Trophoblast cell (in vitro differentiated cells and primary cell): ENCODE results near the gene SMG6.

ENCODE experiments used
- DNase-seq, 2 donors: peaks; one replicate each; pipeline ENCODE4 v3.0.0-alpha.2; 2016
- H2AFZ ChIP-seq: 2 replicates; pipeline ENCODE4 v1.6.1; 2013; ENCODE audit warnings: low read length, moderate library complexity, mild to moderate bottlenecking; ENCODE audit not compliant: insufficient read depth, poor library complexity
- H2AK5ac ChIP-seq: 2 replicates; pipeline ENCODE4 v1.6.1; 2013; ENCODE audit warnings: mild to moderate bottlenecking, low read length
- H2BK120ac ChIP-seq: 2 replicates; pipeline ENCODE4 v1.6.1; 2013; ENCODE audit warnings: low read length, mild to moderate bottlenecking, moderate library complexity; ENCODE audit not compliant: insufficient read depth, poor library complexity
- H2BK12ac ChIP-seq: 2 replicates; pipeline ENCODE4 v1.6.1; 2013; ENCODE audit warnings: mild to moderate bottlenecking, low read length, moderate library complexity
- H2BK5ac ChIP-seq: 2 replicates; pipeline ENCODE4 v1.6.1; 2013; ENCODE audit warnings: low read length, low read depth, moderate library complexity, mild to moderate bottlenecking; ENCODE audit not compliant: poor library complexity
- H3K14ac ChIP-seq: 2 replicates; pipeline ENCODE4 v1.6.1; 2013; ENCODE audit warnings: mild to moderate bottlenecking, low read length
- H3K18ac ChIP-seq: 2 replicates; pipeline ENCODE4 v1.6.1; 2013; ENCODE audit warnings: mild to moderate bottlenecking, low read length
- H3K23ac ChIP-seq: 2 replicates; pipeline ENCODE4 v1.6.1; 2013; ENCODE audit warnings: low read length
- H3K27ac ChIP-seq: 2 replicates; pipeline ENCODE4 v1.5.1; 2013; ENCODE audit warnings: low read depth, mild to moderate bottlenecking, inconsistent platforms, low read length, moderate library complexity
- H3K27me3 ChIP-seq: 2 replicates; pipeline ENCODE4 v1.6.1; 2013; ENCODE audit warnings: inconsistent platforms, mild to moderate bottlenecking, low read length, moderate library complexity; ENCODE audit not compliant: insufficient read depth
- H3K36me3 ChIP-seq, 2 experiments: 1 replicate in 1 of 2; 2 replicates in 1 of 2; pipeline ENCODE4 v1.6.1; 2013; ENCODE audit warnings: low read length in 2 of 2, mild to moderate bottlenecking in 2 of 2, moderate library complexity in 1 of 2; ENCODE audit not compliant: insufficient read depth in 2 of 2, control insufficient read depth in 1 of 2
- H3K4ac ChIP-seq: 2 replicates; pipeline ENCODE4 v1.6.1; 2013; ENCODE audit warnings: low read depth, mild to moderate bottlenecking, low read length, moderate library complexity
- H3K4me1 ChIP-seq, 2 experiments: 1 replicate in 1 of 2; 2 replicates in 1 of 2; pipeline ENCODE4 v1.6.1; 2013; ENCODE audit warnings: low read length in 2 of 2, mild to moderate bottlenecking in 2 of 2, moderate library complexity in 1 of 2; ENCODE audit not compliant: insufficient read depth in 2 of 2, control insufficient read depth in 1 of 2
- H3K4me2 ChIP-seq: 2 replicates; pipeline ENCODE4 v1.6.1; 2013; ENCODE audit warnings: inconsistent platforms, mild to moderate bottlenecking, low read length, moderate library complexity
- H3K4me3 ChIP-seq: 2 replicates; pipeline ENCODE4 v1.5.1; 2013; ENCODE audit warnings: mild to moderate bottlenecking, low read depth, low read length, inconsistent platforms
- H3K79me1 ChIP-seq: one replicate; pipeline ENCODE4 v1.6.1; 2013; ENCODE audit warnings: low read length
- H3K79me2 ChIP-seq: 2 replicates; pipeline ENCODE4 v1.6.1; 2013; ENCODE audit warnings: low read length, mild to moderate bottlenecking; ENCODE audit not compliant: control insufficient read depth, insufficient read depth, poor library complexity
- H3K9ac ChIP-seq: 2 replicates; pipeline ENCODE4 v1.6.1; 2013; ENCODE audit warnings: mild to moderate bottlenecking, low read length
- H3K9me3 ChIP-seq: 2 replicates; pipeline ENCODE4 v1.6.1; 2013; ENCODE audit warnings: low read depth, mild to moderate bottlenecking, control low read depth, inconsistent platforms, low read length; ENCODE audit not compliant: insufficient read depth
- H4K12ac ChIP-seq: 2 replicates; pipeline ENCODE4 v1.6.1; 2013; ENCODE audit warnings: low read depth, mild to moderate bottlenecking, low read length, moderate library complexity
- H4K8ac ChIP-seq: 2 replicates; pipeline ENCODE4 v1.6.1; 2013; ENCODE audit warnings: low read depth, mild to moderate bottlenecking, low read length, moderate library complexity
- H4K91ac ChIP-seq: one replicate; pipeline ENCODE4 v1.6.1; 2013; ENCODE audit warnings: low read depth, mild to moderate bottlenecking, low read length, moderate library complexity
- WGBS: extraction: QIAGEN DNeasy Blood & Tissue Kit; methylation state at CpG from one replicate; pipeline ENCODE4 v1.1.7; 2013; ENCODE audit warnings: missing lambda C conversion rate; ENCODE audit not compliant: insufficient read length, insufficient coverage; ENCODE audit errors: extremely low coverage; 5-methylcytosine and 5-hydroxymethylcytosine counted together

SMG6 gene

GRCh38 chr17:2140683-2141082, 162.9 kb downstream of the SMG6 start:
- Histone ChIP-seq H3K9me3 (no peaks in the 10 kb centered on the region), H3K79me2 (no peaks in the 10 kb centered on the region), H2BK12ac (no peak overlapping the region), H3K4ac (no peak overlapping the region), H2AK5ac (no peak overlapping the region), H3K27me3 (no peaks in the 10 kb centered on the region), H2BK120ac (no peak overlapping the region), H2AFZ (no peak overlapping the region), H2BK5ac (no peak overlapping the region), H3K9ac (no peak overlapping the region), H3K4me3 (no peak overlapping the region), H3K27ac (no peak overlapping the region), H3K79me1 (no peaks in the 10 kb centered on the region), H3K36me3 (no peaks in the 10 kb centered on the region), H3K14ac (no peak overlapping the region), H4K12ac (no peak overlapping the region), H3K4me2 (no peak overlapping the region), H3K23ac (no peak overlapping the region), H4K8ac (no peak overlapping the region), H3K4me1 (peaks cover 12 to 18% of the 10 kb centered on the region in 2 experiments), H3K18ac (no peak overlapping the region), H4K91ac (no peak overlapping the region)
- peak in 1 of 2 donors; percentile 10 for DNase-seq

GRCh38 chr17:2138761-2139160, 164.8 kb downstream of the SMG6 start:
- Histone ChIP-seq H4K8ac (no peak overlapping the region), H3K9me3 (no peaks in the 10 kb centered on the region), H4K91ac (no peak overlapping the region), H2AFZ (no peak overlapping the region), H3K9ac (no peak overlapping the region), H2AK5ac (no peak overlapping the region), H3K4me2 (no peak overlapping the region), H3K4me3 (no peak overlapping the region), H3K4ac (no peak overlapping the region), H4K12ac (no peak overlapping the region), H2BK120ac (no peak overlapping the region), H2BK12ac (no peak overlapping the region), H3K14ac (no peak overlapping the region), H3K79me1 (no peaks in the 10 kb centered on the region), H3K23ac (no peak overlapping the region), H2BK5ac (no peak overlapping the region), H3K27me3 (no peaks in the 10 kb centered on the region), H3K4me1 (peaks cover 12 to 18% of the 10 kb centered on the region in 2 experiments), H3K36me3 (no peaks in the 10 kb centered on the region), H3K18ac (no peak overlapping the region), H3K79me2 (no peaks in the 10 kb centered on the region), H3K27ac (no peak overlapping the region)
- WGBS: no CpG with 5 or more reads among the region's 2 CpGs
- peak; percentile 36 to 72 for DNase-seq

DNA sequence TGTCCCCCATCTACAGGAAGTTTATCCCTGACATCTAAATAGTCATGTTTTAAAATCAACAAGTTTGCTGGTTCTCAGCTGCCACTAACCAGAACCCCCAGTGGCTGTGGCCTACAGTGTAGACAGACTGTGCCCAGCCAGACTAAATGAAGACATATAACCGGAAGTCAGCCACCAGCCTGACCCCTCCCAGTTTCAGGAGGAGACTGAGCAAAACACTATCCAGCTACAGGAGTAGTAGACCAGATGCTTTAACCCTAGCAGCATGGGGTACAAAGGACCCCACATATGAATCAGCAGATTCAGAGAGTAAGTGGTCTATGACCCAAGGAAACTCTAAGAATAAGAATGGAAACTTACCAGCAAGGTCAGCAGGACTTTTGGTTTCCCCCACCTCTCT, 165.3 kb downstream of the SMG6 start:
- peaks cover 12 to 18% of the 10 kb centered on the region in 2 experiments for H3K4me1 ChIP-seq
- no peak overlapping the region for H3K27ac ChIP-seq
- no peak overlapping the region for H2BK120ac ChIP-seq
- H4K12ac ChIP-seq: no peak overlapping the region
- H3K14ac ChIP-seq: no peak overlapping the region
- no peak overlapping the region for H3K4ac ChIP-seq
- H3K9ac ChIP-seq: no peak overlapping the region
- no peak overlapping the region for H2BK5ac ChIP-seq
- H2AK5ac ChIP-seq: no peak overlapping the region
- H3K23ac ChIP-seq: no peak overlapping the region
- no peak overlapping the region for H2BK12ac ChIP-seq
- H3K4me2 ChIP-seq: no peak overlapping the region
- H3K79me2 ChIP-seq: no peaks in the 10 kb centered on the region
- H4K91ac ChIP-seq: no peak overlapping the region
- H3K27me3 ChIP-seq: no peaks in the 10 kb centered on the region
- no peaks in the 10 kb centered on the region for H3K9me3 ChIP-seq
- no peak overlapping the region for H4K8ac ChIP-seq
- no peak overlapping the region for H3K18ac ChIP-seq
- no peak overlapping the region for H3K4me3 ChIP-seq
- no peaks in the 10 kb centered on the region for H3K36me3 ChIP-seq
- no peaks in the 10 kb centered on the region for H3K79me1 ChIP-seq
- WGBS: no CpG with 5 or more reads among the region's 1 CpG
- peak in 1 of 2 donors; percentile 38 for DNase-seq
- no peak overlapping the region for H2AFZ ChIP-seq

- Histone ChIP-seq H3K4me2 (peak overlapping the region; percentile 22), H3K79me2 (no peaks in the 10 kb centered on the region), H2BK12ac (no peak overlapping the region), H3K27me3 (no peaks in the 10 kb centered on the region), H4K8ac (no peak overlapping the region), H2BK120ac (no peak overlapping the region), H3K36me3 (no peaks in the 10 kb centered on the region), H3K14ac (no peak overlapping the region), H3K9me3 (no peaks in the 10 kb centered on the region), H4K91ac (no peak overlapping the region), H3K79me1 (no peaks in the 10 kb centered on the region), H3K23ac (no peak overlapping the region), H4K12ac (no peak overlapping the region), H2AFZ (no peak overlapping the region), H2AK5ac (no peak overlapping the region), H3K4me3 (no peak overlapping the region), H3K4me1 (peaks cover 12 to 18% of the 10 kb centered on the region in 2 experiments), H3K9ac (no peak overlapping the region), H3K4ac (no peak overlapping the region), H3K27ac (no peak overlapping the region), H3K18ac (no peak overlapping the region), H2BK5ac (no peak overlapping the region)
- no CpG with 5 or more reads among the region's 11 CpGs for WGBS
- DNase-seq: peak; percentile 67 to 84
Measured at GRCh38 chr17:2137342-2138098, 166.1 kb downstream of the SMG6 start.
